Small intestine (tissue), 7 donors: ENCODE results near the gene GPS2. TPM values are rescaled to one million over a fixed set of nuclear protein-coding genes. Genes with fewer than 3 reads are reported as not detected.
A peak's percentile ranks its signal among the peaks of the same experiment; 100 is the strongest.

Experiments used
- DNase-seq, 2 donors: peaks; one replicate each; pipeline versions ENCODE4 v3.0.0 to v3.0.0-alpha.2; 2013
- FAIRE-seq: peaks from 2 replicates; lab custom pipeline; 2012; peaks lifted over from hg19 to GRCh38; lab: Jason Lieb, UNC
- H3K27ac ChIP-seq, 3 donors: one replicate each; pipeline ENCODE4 v1.5.1; 2013; ENCODE audit warnings: low read length in 2 of 3, mild to moderate bottlenecking in 2 of 3, control low read depth in 1 of 3, inconsistent platforms in 1 of 3, low read depth in 1 of 3, moderate library complexity in 1 of 3
- H3K27me3 ChIP-seq, 3 donors: one replicate each; pipeline ENCODE4 v1.6.1; 2013; ENCODE audit warnings: low read length in 3 of 3, inconsistent platforms in 1 of 3; ENCODE audit not compliant: control insufficient read depth in 3 of 3, insufficient read depth in 3 of 3
- H3K36me3 ChIP-seq, 3 donors: one replicate each; pipeline ENCODE4 v1.6.1; 2013; ENCODE audit warnings: low read length in 3 of 3, inconsistent platforms in 1 of 3, low read depth in 1 of 3, mild to moderate bottlenecking in 1 of 3, moderate library complexity in 1 of 3; ENCODE audit not compliant: control insufficient read depth in 3 of 3, insufficient read depth in 2 of 3
- H3K4me1 ChIP-seq, 3 donors: one replicate each; pipeline ENCODE4 v1.6.1; 2013; ENCODE audit warnings: low read length in 2 of 3, inconsistent platforms in 1 of 3, low read depth in 1 of 3, mild to moderate bottlenecking in 1 of 3, moderate library complexity in 1 of 3; ENCODE audit not compliant: control insufficient read depth in 3 of 3, insufficient read depth in 2 of 3
- H3K4me3 ChIP-seq, 3 donors: one replicate each; pipeline ENCODE4 v1.5.1; 2013; ENCODE audit warnings: low read length in 3 of 3, control low read depth in 1 of 3, inconsistent platforms in 1 of 3, low read depth in 1 of 3, mild to moderate bottlenecking in 1 of 3, moderate library complexity in 1 of 3
- H3K9me3 ChIP-seq, 2 donors: one replicate each; pipeline ENCODE4 v1.6.1; 2013; ENCODE audit warnings: low read depth in 1 of 2, low read length in 1 of 2; ENCODE audit not compliant: control insufficient read depth in 2 of 2, insufficient read depth in 1 of 2
- WGBS, 3 donors: extraction: QIAGEN DNeasy Blood & Tissue Kit; methylation state at CpG; one replicate each; pipeline ENCODE4 v1.1.7; 2013; 5-methylcytosine and 5-hydroxymethylcytosine counted together
- polyA plus RNA-seq, 4 donors: library from polyadenylated mRNA; stranded (reverse) in 3 of 4; unstranded in 1 of 4; fragments of 200-250 nt in 3 of 4; fragments of 120-200 nt in 1 of 4; gene quantifications; one replicate each; pipeline versions ENCODE4 v1.2.1 to v1.2.3, GENCODE V29; 2013
- donor health status: healthy with polysubstance abuse.
- donor health status: control.
- donor health status: control.
- donor health status: Bipolar disorder and iron deficiency.
- donor health status: healthy.

Gene GPS2
- polyA plus RNA-seq, 4 donors: 48.3 to 152 (median 86.3) TPM

- Histone ChIP-seq H3K36me3 (peaks cover 0 to 3% (median 0%) of the 10 kb centered on the region in 3 donors), H3K4me1 (peaks cover 0 to 9% (median 9%) of the 10 kb centered on the region in 3 donors), H3K9me3 (no peaks in the 10 kb centered on the region), H3K4me3 (no peak within 1 kb of the TSS), H3K27me3 (peaks cover 0 to 10% (median 0%) of the 10 kb centered on the region in 3 donors), H3K27ac (no peak within 1 kb of the TSS)
- no peak for DNase-seq
- FAIRE-seq: no peak
- WGBS, 3 donors: 50 to 77% (median 67%) methylated on average over 8 to 10 of the region's 10 CpGs
These were observed 39.9 kb upstream of the GPS2 start, which contains the start of gene TMEM95 for GRCh38 chr17:7355053-7355452. TMEM95 (plus strand) TSS chr17:7355156; CDS start chr17:7355205, 49 bp downstream.

GRCh38 chr17:7354262-7354843, 39.2 kb upstream of the GPS2 start:
- WGBS, 3 donors: 64 to 70% (median 65%) methylated on average over 9 of the region's 9 CpGs
- H3K9me3 ChIP-seq: no peaks in the 10 kb centered on the region
- peaks cover 0 to 16% (median 12%) of the 10 kb centered on the region in 3 donors for H3K4me1 ChIP-seq
- DNase-seq (no peak), FAIRE-seq (no peak)
- no peak overlapping the region for H3K27ac ChIP-seq
- peaks cover 0 to 8% (median 0%) of the 10 kb centered on the region in 3 donors for H3K27me3 ChIP-seq
- H3K4me3 ChIP-seq: no peak overlapping the region
- H3K36me3 ChIP-seq: peaks cover 0 to 3% (median 0%) of the 10 kb centered on the region in 3 donors

GRCh38 chr17:7352910-7353635, 37.9 kb upstream of the GPS2 start:
- WGBS, 3 donors: 87 to 89% (median 88%) methylated on average over 36 to 37 of the region's 37 CpGs
- H3K27me3 ChIP-seq: peaks cover 0 to 7% (median 0%) of the 10 kb centered on the region in 3 donors
- DNase-seq (no peak), FAIRE-seq (no peak)
- no peaks in the 10 kb centered on the region for H3K9me3 ChIP-seq
- H3K4me1 ChIP-seq: peaks cover 0 to 16% (median 12%) of the 10 kb centered on the region in 3 donors
- peak overlapping the region in 2 of 3 donors; percentile 57 to 71 for H3K4me3 ChIP-seq
- peaks cover 0 to 3% (median 0%) of the 10 kb centered on the region in 3 donors for H3K36me3 ChIP-seq
- H3K27ac ChIP-seq: peak overlapping the region in 1 of 3 donors; percentile 91

- H3K4me1 ChIP-seq: peaks cover 0 to 16% (median 12%) of the 10 kb centered on the region in 3 donors
- DNase-seq (no peak), FAIRE-seq (no peak)
- peak overlapping the region; percentile 74 to 100 (median 91) for H3K27ac ChIP-seq
- H3K36me3 ChIP-seq: peaks cover 0 to 3% (median 0%) of the 10 kb centered on the region in 3 donors
- 26 to 29% (median 27%) methylated on average over 10 of the region's 10 CpGs for WGBS, 3 donors
- peak overlapping the region; percentile 56 to 71 (median 57) for H3K4me3 ChIP-seq
- peaks cover 0 to 7% (median 0%) of the 10 kb centered on the region in 3 donors for H3K27me3 ChIP-seq
- no peaks in the 10 kb centered on the region for H3K9me3 ChIP-seq
These were observed 37.3 kb upstream of the GPS2 start for GRCh38 chr17:7352503-7352889.

- H3K27me3 ChIP-seq: peaks cover 0 to 7% (median 0%) of the 10 kb centered on the region in 3 donors
- H3K27ac ChIP-seq: peak within 1 kb of the TSS; percentile 91 to 100 (median 92)
- H3K36me3 ChIP-seq: peaks cover 0 to 3% (median 0%) of the 10 kb centered on the region in 3 donors
- FAIRE-seq (no peak), DNase-seq (peak; percentile 90 to 94)
- H3K9me3 ChIP-seq: no peaks in the 10 kb centered on the region
- 1 to 2% (median 2%) methylated on average over 29 to 91 of the region's 91 CpGs for whole genome bisulfite sequencing, 3 donors
- peaks cover 0 to 16% (median 12%) of the 10 kb centered on the region in 3 donors for H3K4me1 ChIP-seq
- H3K4me3 ChIP-seq: peak within 1 kb of the TSS; percentile 56 to 71 (median 57)
These were observed 36.7 kb upstream of the GPS2 start, which contains the start of gene KCTD11 for GRCh38 chr17:7351665-7352502. KCTD11 (plus strand) TSS chr17:7352162.

GRCh38 chr17:7348478-7349242, 33.5 kb upstream of the GPS2 start:
- Histone ChIP-seq H3K4me3 (no peak overlapping the region), H3K9me3 (no peaks in the 10 kb centered on the region), H3K36me3 (peaks cover 0 to 3% (median 0%) of the 10 kb centered on the region in 3 donors), H3K4me1 (peaks cover 0 to 16% (median 12%) of the 10 kb centered on the region in 3 donors), H3K27me3 (no peaks in the 10 kb centered on the region), H3K27ac (no peak overlapping the region)
- DNase-seq (no peak), FAIRE-seq (no peak)
- WGBS, 3 donors: 71 to 76% (median 75%) methylated on average over 19 of the region's 19 CpGs

- Histone ChIP-seq H3K27ac (no peak overlapping the region), H3K4me3 (no peak overlapping the region), H3K36me3 (no peaks in the 10 kb centered on the region), H3K4me1 (peaks cover 0 to 12% (median 9%) of the 10 kb centered on the region in 3 donors), H3K27me3 (no peaks in the 10 kb centered on the region), H3K9me3 (no peaks in the 10 kb centered on the region)
- no peak for DNase-seq
- 56 to 71% (median 68%) methylated on average over 19 of the region's 19 CpGs for WGBS, 3 donors
- no peak for FAIRE-seq
These were observed 32.7 kb upstream of the GPS2 start for GRCh38 chr17:7347630-7348477.
